GM23248 (cell line): ENCODE data around the gene PI4KB. TPM values are rescaled to one million over a fixed set of nuclear protein-coding genes. Genes with fewer than 3 reads are reported as not detected.

Source experiments
- DNase-seq: peaks from one replicate; pipeline ENCODE4 v3.0.0-alpha.2; 2015
- H2AFZ ChIP-seq: fragments of 200-600 bp; sonication (generic); 2 replicates; pipeline ENCODE4 v1.6.1; 2016; ENCODE audit warnings: antibody characterized with exemption
- H3F3A ChIP-seq: fragments of 200-600 bp; sonication (generic); 2 replicates; pipeline ENCODE4 v1.6.1; 2016; ENCODE audit warnings: mild to moderate bottlenecking, antibody characterized with exemption, mixed run types; ENCODE audit not compliant: insufficient read depth
- H3K27ac ChIP-seq: fragments of 200-600 bp; sonication (generic); 2 replicates; pipeline ENCODE4 v1.5.1; 2016; ENCODE audit warnings: mild to moderate bottlenecking
- H3K27me3 ChIP-seq: fragments of 200-600 bp; sonication (generic); replicated peaks from 2 replicates; pipeline ENCODE4 v1.6.1; 2016; ENCODE audit warnings: mild to moderate bottlenecking; ENCODE audit not compliant: insufficient read depth
- H3K36me3 ChIP-seq: fragments of 200-600 bp; sonication (generic); 2 replicates; pipeline ENCODE4 v1.6.1; 2016; ENCODE audit warnings: low read depth, mild to moderate bottlenecking
- H3K4me1 ChIP-seq: fragments of 200-600 bp; sonication (generic); 2 replicates; pipeline ENCODE4 v1.6.1; 2016; ENCODE audit warnings: mild to moderate bottlenecking; ENCODE audit not compliant: insufficient read depth
- H3K4me2 ChIP-seq: fragments of 200-600 bp; sonication (generic); one replicate; pipeline ENCODE4 v1.6.1; 2016; ENCODE audit warnings: mild to moderate bottlenecking; ENCODE audit not compliant: unreplicated experiment
- H3K4me3 ChIP-seq: fragments of 200-600 bp; sonication (generic); 2 replicates; pipeline ENCODE4 v1.5.1; 2016; ENCODE audit warnings: mild to moderate bottlenecking
- H3K79me2 ChIP-seq: fragments of 200-600 bp; sonication (generic); 2 replicates; pipeline ENCODE4 v1.6.1; 2016; ENCODE audit warnings: mild to moderate bottlenecking; ENCODE audit not compliant: insufficient read depth
- H3K9ac ChIP-seq: fragments of 200-600 bp; sonication (generic); 2 replicates; pipeline ENCODE4 v1.6.1; 2016; ENCODE audit warnings: mild to moderate bottlenecking
- H3K9me2 ChIP-seq: fragments of 200-600 bp; sonication (generic); 2 replicates; pipeline ENCODE4 v1.6.1; 2016; ENCODE audit warnings: mixed run types, mild to moderate bottlenecking, moderate library complexity; ENCODE audit not compliant: insufficient read depth
- H3K9me3 ChIP-seq: fragments of 200-600 bp; sonication (generic); one replicate; pipeline ENCODE4 v1.6.1; 2017; ENCODE audit warnings: low read depth
- H4K20me1 ChIP-seq: fragments of 200-600 bp; sonication (generic); 2 replicates; pipeline ENCODE4 v1.6.0; 2016; ENCODE audit not compliant: insufficient read depth
- EZH2 ChIP-seq: fragments of 200-600 bp; sonication (generic); IDR thresholded peaks from 2 replicates; pipeline ENCODE4 v1.6.1; 2018; ENCODE audit warnings: antibody characterized with exemption, mild to moderate bottlenecking; ENCODE audit not compliant: insufficient read depth, poor library complexity, severe bottlenecking
- EZH2phosphoT487 ChIP-seq: fragments of 200-600 bp; sonication (generic); IDR thresholded peaks from 2 replicates; pipeline ENCODE4 v1.6.1; 2018; ENCODE audit warnings: antibody characterized with exemption, moderate library complexity, mild to moderate bottlenecking, low read depth; ENCODE audit not compliant: insufficient read depth
- WGBS, 2 experiments: methylation state at CpG; one replicate each; pipeline ENCODE4 v1.1.6; 2015 to 2017; ENCODE audit warnings: low lambda C conversion rate in 2 of 2, low coverage in 1 of 2; ENCODE audit errors: missing lambda C conversion rate in 2 of 2; 5-methylcytosine and 5-hydroxymethylcytosine counted together
- in situ Hi-C: fragments of 300-500 bp; cut with MboI; formaldehyde crosslinking; loops from 2 replicates; pipeline ENCODE4 v1.15.0; 2020
- polyA plus RNA-seq: library from polyadenylated mRNA; unstranded; fragments of >200 nt; fragmentation: Nextera tagmentation; extraction: Ambion mirVana; gene quantifications from 2 replicates; pipeline ENCODE4 v1.2.1, GENCODE V29; 2016
- total RNA-seq: library from RNA; depleted of rRNA; stranded (reverse); fragments of >200 nt; shearing (Covaris generic); gene quantifications from 2 replicates; pipeline ENCODE4 v1.2.3, GENCODE V29; 2014

PI4KB gene
- total and polyA plus RNA-seq, 2 experiments from 2014 or later, result 47.5 to 51.7 TPM

GRCh38 chr1:151342569-151342968, 15.4 kb upstream of the PI4KB start:
- no peaks in the 10 kb centered on the region for H3K79me2 ChIP-seq
- no peak overlapping the region for H3K9ac ChIP-seq
- whole genome bisulfite sequencing, 2 experiments, result 93 to 98% methylated on average over 6 of the region's 6 CpGs
- no peak overlapping the region for H2AFZ ChIP-seq
- no peak for DNase-seq
- no peaks in the 10 kb centered on the region for H4K20me1 ChIP-seq
- H3K4me2 ChIP-seq, result no peak overlapping the region
- no peaks in the 10 kb centered on the region for H3K9me3 ChIP-seq
- in situ Hi-C loops, result no loop called here
- H3K36me3 ChIP-seq, result no peaks in the 10 kb centered on the region
- no peak overlapping the region for H3K4me3 ChIP-seq
- peaks cover 12% of the 10 kb centered on the region for H3F3A ChIP-seq
- no peaks in the 10 kb centered on the region for H3K9me2 ChIP-seq
- no peaks in the 10 kb centered on the region for H3K27me3 ChIP-seq
- TF ChIP-seq EZH2phosphoT487, result no peak
- no peak for TF ChIP-seq EZH2
- H3K27ac ChIP-seq, result no peak overlapping the region
- H3K4me1 ChIP-seq, result 0 out of 2 replicates have a peak, but pooled peaks cover 8% of the 10 kb centered on the region

- in situ Hi-C loops, result no loop called here
- Histone ChIP-seq H3K79me2 (no peaks in the 10 kb centered on the region), H3K27ac (no peak overlapping the region), H3K9me3 (no peaks in the 10 kb centered on the region), H3F3A (peaks cover 12% of the 10 kb centered on the region), H3K9me2 (no peaks in the 10 kb centered on the region), H3K4me2 (no peak overlapping the region), H3K4me1 (0 out of 2 replicates have a peak, but pooled peaks cover 7% of the 10 kb centered on the region), H3K36me3 (no peaks in the 10 kb centered on the region), H2AFZ (no peak overlapping the region), H3K4me3 (no peak overlapping the region), H3K9ac (no peak overlapping the region), H4K20me1 (no peaks in the 10 kb centered on the region), H3K27me3 (no peaks in the 10 kb centered on the region)
- WGBS, 2 experiments, result 92 to 96% methylated on average over 2 of the region's 2 CpGs
- TF ChIP-seq EZH2 (no peak), EZH2phosphoT487 (no peak)
- no peak for DNase-seq
These were observed 14.8 kb upstream of the PI4KB start for GRCh38 chr1:151342021-151342420.

DNA sequence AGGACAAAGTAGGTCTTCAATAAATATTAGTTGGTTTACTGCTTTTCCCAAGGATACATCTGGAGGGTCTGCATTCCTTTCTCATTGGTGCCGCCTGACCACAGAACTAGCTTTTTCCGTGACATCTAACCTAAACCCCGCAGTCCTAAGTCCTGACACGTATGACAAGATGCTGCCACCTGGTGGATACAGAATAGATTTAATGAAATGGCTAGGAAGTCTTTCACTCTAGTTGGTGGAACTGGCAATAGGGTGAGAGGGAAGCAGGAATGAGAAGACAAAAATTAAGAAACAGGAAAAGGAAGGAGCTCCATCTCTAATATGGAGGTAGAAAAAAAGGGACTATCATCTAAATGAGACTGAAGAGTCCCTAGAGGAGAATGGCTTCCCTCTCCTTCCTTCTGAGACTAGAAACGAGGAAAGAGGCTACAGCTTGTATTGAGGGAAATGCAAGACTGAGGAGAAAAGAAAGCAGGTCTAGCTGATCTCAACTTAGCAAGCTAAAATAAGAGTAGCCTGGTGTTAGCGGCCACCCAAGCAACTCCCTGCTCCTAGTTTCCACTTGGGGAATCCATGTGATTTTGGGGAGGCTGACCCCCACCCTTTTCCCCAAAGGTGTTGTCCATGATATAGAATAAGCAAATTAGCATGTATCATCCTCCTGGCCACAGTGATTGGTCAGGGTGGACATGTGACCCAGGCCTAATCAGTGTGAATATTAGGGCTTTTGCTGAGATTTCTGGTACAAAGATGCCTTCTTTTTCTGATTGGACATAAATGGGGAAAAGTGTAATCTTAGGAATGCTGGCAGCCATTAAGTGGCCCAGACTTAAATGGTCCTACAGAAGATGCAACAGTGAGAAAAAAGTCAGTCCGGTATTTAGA, 13.9 kb upstream of the PI4KB start:
- H3K27me3 ChIP-seq, result no peaks in the 10 kb centered on the region
- H3K9me3 ChIP-seq, result no peaks in the 10 kb centered on the region
- H3K9me2 ChIP-seq, result no peaks in the 10 kb centered on the region
- H4K20me1 ChIP-seq, result no peaks in the 10 kb centered on the region
- peaks cover 12% of the 10 kb centered on the region for H3F3A ChIP-seq
- in situ Hi-C loops, result no loop called here
- peak; percentile 93 for DNase-seq
- H3K4me3 ChIP-seq, result no peak overlapping the region
- H3K4me2 ChIP-seq, result peak overlapping the region; percentile 6
- H3K36me3 ChIP-seq, result no peaks in the 10 kb centered on the region
- no peak overlapping the region for H2AFZ ChIP-seq
- WGBS, 2 experiments, result 36 to 38% methylated on average over 7 of the region's 7 CpGs
- TF ChIP-seq EZH2phosphoT487 (no peak), EZH2 (no peak)
- no peaks in the 10 kb centered on the region for H3K79me2 ChIP-seq
- H3K4me1 ChIP-seq, result 0 out of 2 replicates have a peak, but pooled peaks cover 2% of the 10 kb centered on the region
- H3K27ac ChIP-seq, result no peak overlapping the region
- H3K9ac ChIP-seq, result no peak overlapping the region

GRCh38 chr1:151336556-151336955, 9.3 kb upstream of the PI4KB start:
- no peak overlapping the region for H3K9ac ChIP-seq
- no peak overlapping the region for H2AFZ ChIP-seq
- TF ChIP-seq EZH2phosphoT487, result no peak
- TF ChIP-seq EZH2, result no peak
- H3K4me2 ChIP-seq, result no peak overlapping the region
- DNase-seq, result no peak
- H3K9me3 ChIP-seq, result no peaks in the 10 kb centered on the region
- no peaks in the 10 kb centered on the region for H3K27me3 ChIP-seq
- peaks cover 7% of the 10 kb centered on the region for H3F3A ChIP-seq
- H4K20me1 ChIP-seq, result no peaks in the 10 kb centered on the region
- no peak overlapping the region for H3K27ac ChIP-seq
- no peak overlapping the region for H3K4me3 ChIP-seq
- H3K36me3 ChIP-seq, result no peaks in the 10 kb centered on the region
- WGBS, 2 experiments, result 84 to 91% methylated on average over 3 of the region's 3 CpGs
- H3K9me2 ChIP-seq, result no peaks in the 10 kb centered on the region
- no peaks in the 10 kb centered on the region for H3K79me2 ChIP-seq
- in situ Hi-C loops, result loop anchor here (5.0 kb wide), 1 partner anchor 34 kb away; no protein-coding TSS in a partner anchor
- no peaks in the 10 kb centered on the region for H3K4me1 ChIP-seq
